ENCODE results near the gene PRR15. TPM values are rescaled to one million over a fixed set of nuclear protein-coding genes. Genes with fewer than 3 reads are reported as not detected.
A peak's percentile ranks its signal among the peaks of the same experiment; 100 is the strongest.

PRR15 gene
- total and polyA plus RNA-seq, 2 of the 4 experiments (the other 2 are of a cell fraction), result not detected

DNA sequence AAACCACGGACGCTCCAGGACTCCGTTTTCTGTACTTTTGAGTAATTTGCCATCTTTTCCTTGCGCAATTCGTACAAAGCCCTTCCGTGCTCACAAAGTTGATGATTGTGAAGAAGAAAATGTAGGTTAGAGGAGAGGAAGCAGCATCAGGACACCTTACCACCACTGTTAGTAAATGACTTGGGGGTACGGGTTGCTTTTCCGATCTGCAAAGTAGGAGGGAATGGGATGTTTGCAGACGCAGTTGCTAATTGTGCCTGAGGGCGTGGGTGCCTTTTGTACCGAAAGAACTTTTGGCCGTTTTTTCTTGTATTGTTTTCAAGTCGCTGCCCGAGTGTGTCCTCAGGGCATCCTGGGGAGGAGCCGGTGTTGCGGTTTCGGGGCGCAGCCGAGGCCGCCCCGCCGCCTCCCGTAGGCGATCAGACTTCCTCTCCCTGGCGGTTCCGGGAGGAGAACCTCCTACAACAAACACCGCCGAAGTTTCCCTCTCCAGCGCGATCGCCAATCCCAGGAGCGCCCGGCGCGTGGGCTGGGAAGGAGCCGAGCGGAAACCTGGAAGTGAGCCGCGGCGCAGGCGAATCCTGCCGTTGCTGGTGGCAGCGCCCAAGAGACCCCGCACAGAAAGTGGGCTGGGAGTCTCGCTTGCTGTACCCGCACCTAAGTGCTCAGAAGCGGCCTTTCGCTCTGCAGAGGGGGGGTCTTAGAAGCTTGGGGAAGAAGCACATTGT lies 1.0 kb downstream of the PRR15 start:
- ATAC-seq (ENCODE audit: low read depth), result peak; percentile 69
- no peak overlapping the region for H3K56ac ChIP-seq (ENCODE audit: extremely low read depth, insufficient read depth, low read length)
- no peak overlapping the region for H2AK9ac ChIP-seq (replicated peaks; ENCODE audit: low read depth, low read length, poor library complexity)
- no peaks in the 10 kb centered on the region for H3K79me1 ChIP-seq (ENCODE audit: low read depth in 1 of 2, low read length in 2 of 2)
- H2AFZ ChIP-seq (replicated peaks; ENCODE audit: low read length, poor library complexity), result peak overlapping the region; percentile 19
- no peak overlapping the region for H3K9ac ChIP-seq (ENCODE audit: low read depth, low read length)
- no peak overlapping the region for H2BK15ac ChIP-seq (ENCODE audit: low read depth, low read length)
- H3K18ac ChIP-seq (ENCODE audit: low read depth, low read length), result no peak overlapping the region
- H4K5ac ChIP-seq (ENCODE audit: low read depth, low read length), result no peak overlapping the region
- H3K4me2 ChIP-seq (ENCODE audit: low read depth, low read length), result peak overlapping the region; percentile 91
- H2BK5ac ChIP-seq (ENCODE audit: low read depth, low read length, poor library complexity, severe bottlenecking), result no peak overlapping the region
- peaks cover 49% of the 10 kb centered on the region for H3K27me3 ChIP-seq (ENCODE audit: control insufficient read depth, insufficient read depth, low read length)
- H4K8ac ChIP-seq (ENCODE audit: low read depth in 2 of 2, low read length in 2 of 2), result no peak overlapping the region
- ChIA-PET POLR2A (ENCODE audit: unreplicated experiment) (no interaction called here), CTCF (no interaction called here)
- peak overlapping the region; percentile 2; the same call in 1 of the 2 replicates for H3K4me3 ChIP-seq (ENCODE audit: insufficient read depth, low read depth, low read length)
- H3K4ac ChIP-seq (ENCODE audit: low read depth, low read length), result no peak overlapping the region
- no peak overlapping the region for H2BK120ac ChIP-seq (ENCODE audit: low read depth, low read length)
- in situ Hi-C loops (cut with MboI; ENCODE audit: low sequenced_read_pairs) (no loop called here), intact Hi-C loops (cut with micrococcal nuclease) (no loop called here), dilution Hi-C loops (cut with HindIII; ENCODE audit: low sequenced_read_pairs, unreplicated experiment) (no loop called here)
- H2AK5ac ChIP-seq (ENCODE audit: low read depth, low read length), result no peak overlapping the region
- no peak overlapping the region for H2BK20ac ChIP-seq (ENCODE audit: low read depth, low read length)
- H4K91ac ChIP-seq (ENCODE audit: insufficient read depth, low read depth, low read length), result no peak overlapping the region
- H4K20me1 ChIP-seq (ENCODE audit: insufficient read depth, low read length), result no peaks in the 10 kb centered on the region
- no peaks in the 10 kb centered on the region for H3K36me3 ChIP-seq (ENCODE audit: control insufficient read depth, insufficient read depth, low read length)
- no peak for TF ChIP-seq RAD21 (IDR thresholded peaks at IDR 0.05; ENCODE audit: low read length)
- TF ChIP-seq RCOR1 (IDR thresholded peaks at IDR 0.05; ENCODE audit: insufficient replicate concordance, low read length), result no peak
- peak; percentile 58; the same call in 1 of the 2 replicates for TF ChIP-seq CEBPB (IDR thresholded peaks at IDR 0.05; ENCODE audit: low read depth, low read length)
- no peak overlapping the region for H3K27ac ChIP-seq (ENCODE audit: insufficient read depth, low read length)
- H3K4me1 ChIP-seq (ENCODE audit: control insufficient read depth, insufficient read depth, low read length), result no peaks in the 10 kb centered on the region; the same call in 1 of the 2 replicates
- peak; percentile 2 for DNase-seq
- H3K9me1 ChIP-seq (ENCODE audit: insufficient read depth, low read length), result no peaks in the 10 kb centered on the region
- H3K23ac ChIP-seq (ENCODE audit: low read depth, low read length), result no peak overlapping the region
- no peaks in the 10 kb centered on the region for H3K9me3 ChIP-seq (ENCODE audit: control insufficient read depth, insufficient read depth, low read length)
- no TSS peak for BruUV-seq (replicated peaks)
- 0% methylated on average over 18 of the region's 48 CpGs; no CpG with 5 or more reads in 1 of the 2 experiments for WGBS, 2 experiments (ENCODE audit: extremely low coverage in 2 of 2, insufficient read length in 1 of 2)
- no peak overlapping the region for H3K14ac ChIP-seq (replicated peaks; ENCODE audit: low read depth, low read length)
